IMR-90 (cell line): Measurements from ENCODE around the gene INTS11. TPM values are rescaled to one million over a fixed set of nuclear protein-coding genes. Genes with fewer than 3 reads are reported as not detected.

Experiments used
- ATAC-seq: fragments of 200-7000 bp; cut with Tn5 transposase; 2 replicates; pipeline ENCODE4 v1.9.1; 2020; ENCODE audit warnings: low read depth, mild to moderate bottlenecking, moderate library complexity
- BruUV-seq: library from RNA; stranded (reverse); fragments of 400-500 nt; replicated peaks from 2 replicates; lab custom pipeline; 2021; lab: Mats Ljungman, UMichigan
- CTCF ChIA-PET: fragments of 300-600 bp; formaldehyde crosslinking; extraction: SDS; loops from one replicate; lab custom pipeline; 2021; ENCODE audit warnings: antibody characterized with exemption; lab: Yijun Ruan, JAX
- POLR2A ChIA-PET: fragments of 300-600 bp; sonication (Branson Sonifier 250); formaldehyde crosslinking; loops from one replicate; lab custom pipeline; 2022; ENCODE audit warnings: antibody characterized with exemption; ENCODE audit not compliant: unreplicated experiment; lab: Charles Lee
- DNase-seq: peaks from one replicate; pipeline ENCODE4 v3.0.0; 2013
- H2AFZ ChIP-seq: replicated peaks from 2 replicates; pipeline ENCODE3; 2013; ENCODE audit warnings: low read length, mild to moderate bottlenecking; ENCODE audit not compliant: poor library complexity
- H2AK5ac ChIP-seq: 2 replicates; pipeline ENCODE4 v1.6.1; 2013; ENCODE audit warnings: low read depth, low read length, inconsistent platforms
- H2AK9ac ChIP-seq: replicated peaks from 2 replicates; pipeline ENCODE3; 2013; ENCODE audit warnings: mild to moderate bottlenecking, low read depth, low read length, moderate library complexity; ENCODE audit not compliant: poor library complexity
- H2BK120ac ChIP-seq: 2 replicates; pipeline ENCODE4 v1.6.1; 2013; ENCODE audit warnings: low read depth, low read length, inconsistent platforms
- H2BK15ac ChIP-seq: 3 replicates; pipeline ENCODE4 v1.6.1; 2013; ENCODE audit warnings: low read depth, low read length, inconsistent platforms
- H2BK20ac ChIP-seq: 2 replicates; pipeline ENCODE4 v1.6.1; 2013; ENCODE audit warnings: low read depth, mild to moderate bottlenecking, inconsistent platforms, low read length, moderate library complexity
- H2BK5ac ChIP-seq: 2 replicates; pipeline ENCODE4 v1.6.1; 2013; ENCODE audit warnings: mild to moderate bottlenecking, low read depth, low read length, inconsistent platforms; ENCODE audit not compliant: poor library complexity, severe bottlenecking
- H3K14ac ChIP-seq: replicated peaks from 2 replicates; pipeline ENCODE4 v1.6.1; 2013; ENCODE audit warnings: low read depth, low read length, inconsistent platforms
- H3K18ac ChIP-seq: 2 replicates; pipeline ENCODE4 v1.6.1; 2013; ENCODE audit warnings: low read depth, low read length, control low read depth
- H3K23ac ChIP-seq: 2 replicates; pipeline ENCODE4 v1.6.1; 2013; ENCODE audit warnings: low read depth, low read length, inconsistent platforms
- H3K27ac ChIP-seq: 2 replicates; pipeline ENCODE4 v1.5.1; 2013; ENCODE audit warnings: mild to moderate bottlenecking, control low read depth, low read length; ENCODE audit not compliant: insufficient read depth
- H3K27me3 ChIP-seq: 2 replicates; pipeline ENCODE4 v1.6.1; 2013; ENCODE audit warnings: low read length; ENCODE audit not compliant: control insufficient read depth, insufficient read depth
- H3K36me3 ChIP-seq: 2 replicates; pipeline ENCODE4 v1.6.1; 2013; ENCODE audit warnings: low read length, mixed read lengths; ENCODE audit not compliant: control insufficient read depth, insufficient read depth
- H3K4ac ChIP-seq: 2 replicates; pipeline ENCODE4 v1.6.1; 2013; ENCODE audit warnings: low read depth, low read length, inconsistent platforms
- H3K4me1 ChIP-seq: 2 replicates; pipeline ENCODE4 v1.6.1; 2013; ENCODE audit warnings: low read length, mixed read lengths; ENCODE audit not compliant: control insufficient read depth, insufficient read depth
- H3K4me2 ChIP-seq: 2 replicates; pipeline ENCODE4 v1.6.1; 2013; ENCODE audit warnings: low read depth, mild to moderate bottlenecking, control low read depth, low read length, moderate library complexity
- H3K4me3 ChIP-seq: 2 replicates; pipeline ENCODE4 v1.5.1; 2013; ENCODE audit warnings: low read depth, mild to moderate bottlenecking, control low read depth, low read length, moderate library complexity; ENCODE audit not compliant: insufficient read depth
- H3K56ac ChIP-seq: 2 replicates; pipeline ENCODE4 v1.6.1; 2013; ENCODE audit warnings: low read length, inconsistent platforms; ENCODE audit not compliant: insufficient read depth; ENCODE audit errors: extremely low read depth
- H3K79me1 ChIP-seq, 2 experiments: 2 replicates each; pipeline ENCODE4 v1.6.1; 2013; ENCODE audit warnings: low read length in 2 of 2, inconsistent platforms in 1 of 2, low read depth in 1 of 2
- H3K9ac ChIP-seq: 2 replicates; pipeline ENCODE4 v1.6.1; 2013; ENCODE audit warnings: low read depth, low read length, control low read depth
- H3K9me1 ChIP-seq: 2 replicates; pipeline ENCODE4 v1.6.1; 2013; ENCODE audit warnings: low read length, inconsistent platforms; ENCODE audit not compliant: insufficient read depth
- H3K9me3 ChIP-seq: 2 replicates; pipeline ENCODE4 v1.6.1; 2013; ENCODE audit warnings: low read length; ENCODE audit not compliant: control insufficient read depth, insufficient read depth
- H4K20me1 ChIP-seq: 2 replicates; pipeline ENCODE4 v1.6.1; 2013; ENCODE audit warnings: low read length, inconsistent platforms; ENCODE audit not compliant: insufficient read depth
- H4K5ac ChIP-seq: 2 replicates; pipeline ENCODE4 v1.6.1; 2013; ENCODE audit warnings: mild to moderate bottlenecking, low read depth, low read length, control low read depth
- H4K8ac ChIP-seq, 2 experiments: 2 replicates each; pipeline ENCODE4 v1.6.1; 2013; ENCODE audit warnings: low read depth in 2 of 2, low read length in 2 of 2, control low read depth in 1 of 2, inconsistent platforms in 1 of 2
- H4K91ac ChIP-seq: 2 replicates; pipeline ENCODE4 v1.6.1; 2013; ENCODE audit warnings: low read depth, low read length, inconsistent platforms; ENCODE audit not compliant: insufficient read depth
- CEBPB ChIP-seq: IDR thresholded peaks from 2 replicates; pipeline ENCODE4 v1.6.1; 2012; ENCODE audit warnings: low read depth, low read length, improper control_type of control experiment
- CHD1 ChIP-seq: IDR thresholded peaks from 2 replicates; pipeline ENCODE4 v1.6.1; 2012; ENCODE audit warnings: low read depth, low read length, improper control_type of control experiment
- MAZ ChIP-seq: IDR thresholded peaks from 2 replicates; pipeline ENCODE4 v1.6.1; 2012; ENCODE audit warnings: low read depth, mild to moderate bottlenecking, low read length, improper control_type of control experiment, moderate library complexity, borderline replicate concordance
- POLR2A ChIP-seq: IDR thresholded peaks from 2 replicates; pipeline ENCODE4 v1.6.1; 2012; ENCODE audit warnings: mild to moderate bottlenecking, low read depth, low read length
- RCOR1 ChIP-seq: IDR thresholded peaks from 2 replicates; pipeline ENCODE4 v1.6.1; 2012; ENCODE audit warnings: mild to moderate bottlenecking, low read length, improper control_type of control experiment; ENCODE audit not compliant: insufficient replicate concordance
- RFX5 ChIP-seq: IDR thresholded peaks from 2 replicates; pipeline ENCODE4 v1.8.0; 2012; ENCODE audit warnings: low read depth, mild to moderate bottlenecking, low read length, moderate library complexity
- SMC3 ChIP-seq: fragments of 150-350 bp; IDR thresholded peaks from 2 replicates; pipeline ENCODE4 v1.6.1; 2016; ENCODE audit warnings: low read depth, mild to moderate bottlenecking, antibody characterized with exemption, low read length, moderate library complexity
- USF2 ChIP-seq: fragments of 150-350 bp; IDR thresholded peaks from 2 replicates; pipeline ENCODE4 v1.6.1; 2017; ENCODE audit warnings: mild to moderate bottlenecking, antibody characterized with exemption, low read length, low read depth
- WGBS, 2 experiments: methylation state at CpG; one replicate each; pipeline versions ENCODE4 v1.1.5 to v1.1.7; 2013; ENCODE audit warnings: missing lambda C conversion rate in 2 of 2; ENCODE audit not compliant: insufficient read length in 1 of 2; ENCODE audit errors: extremely low coverage in 2 of 2; 5-methylcytosine and 5-hydroxymethylcytosine counted together
- dilution Hi-C: fragments of 300-500 bp; cut with HindIII; formaldehyde crosslinking; loops from one replicate; pipeline ENCODE4 v1.14.3; 2018; ENCODE audit warnings: low sequenced_read_pairs; ENCODE audit not compliant: unreplicated experiment
- in situ Hi-C: fragments of 300-500 bp; cut with MboI; formaldehyde crosslinking; loops from 3 replicates; pipeline ENCODE4 v1.14.3; 2019; ENCODE audit warnings: low sequenced_read_pairs, inconsistent platforms, mixed read lengths
- intact Hi-C: fragments of 100-400 bp; cut with micrococcal nuclease; formaldehyde crosslinking; loops from 2 replicates; pipeline ENCODE4 v1.10.0; 2022
- polyA plus RNA-seq, 3 experiments: library from polyadenylated mRNA; depleted of rRNA; stranded (reverse); fragments of >200 nt; gene quantifications; 2 replicates each; pipeline ENCODE4 v1.2.3, GENCODE V29; 2012; ENCODE audit warnings: low replicate concordance in 1 of 3
- total RNA-seq: library from RNA; depleted of rRNA; stranded (reverse); fragments of >200 nt; gene quantifications from 2 replicates; pipeline ENCODE4 v1.2.3, GENCODE V29; 2012
- TF ChIP-seq, protein P1 (sequence below): fragments of 150-350 bp; IDR thresholded peaks from 2 replicates; pipeline ENCODE4 v1.6.1; 2016; ENCODE audit warnings: low read depth, mild to moderate bottlenecking, low read length, moderate library complexity, borderline replicate concordance

INTS11 gene
- total and polyA plus RNA-seq, 2 of the 4 experiments (the other 2 are of a cell fraction) = 56.1 to 123 TPM

GRCh38 chr1:1275836-1276235, 48.6 kb downstream of the INTS11 start:
- in situ Hi-C loops = no loop called here
- no peaks in the 10 kb centered on the region for H3K27me3 ChIP-seq
- H3K23ac ChIP-seq = peak overlapping the region; percentile 74
- peak overlapping the region; percentile 79; the same call in 1 of the 2 replicates for H3K14ac ChIP-seq
- no peak overlapping the region for H3K56ac ChIP-seq
- peak overlapping the region; percentile 60 for H2BK5ac ChIP-seq
- peak overlapping the region; percentile 64 to 68; a peak in 3 of 4 replicates for H4K8ac ChIP-seq
- peak overlapping the region; percentile 95; the same call in 1 of the 2 replicates for H2AK5ac ChIP-seq
- 48% methylated on average over 3 of the region's 9 CpGs; no CpG with 5 or more reads in 1 of the 2 experiments for WGBS, 2 experiments
- H3K18ac ChIP-seq = no peak overlapping the region
- H4K20me1 ChIP-seq = peaks cover 13% of the 10 kb centered on the region
- no peak overlapping the region for H3K9ac ChIP-seq
- H2BK120ac ChIP-seq = peak overlapping the region; percentile 44; the same call in 1 of the 2 replicates
- peak overlapping the region; percentile 87; the same call in 1 of the 3 replicates for H2BK15ac ChIP-seq
- peak; percentile 59 for DNase-seq
- peaks cover 12% of the 10 kb centered on the region for H3K36me3 ChIP-seq
- ATAC-seq = no peak
- ChIA-PET CTCF (interaction anchor here (0.6 to 1.2 kb wide), 2 partner anchors 15 to 27 kb away, joined by 3 to 5 read pairs; no protein-coding TSS in a partner anchor), POLR2A (no interaction called here)
- peak overlapping the region; percentile 76; the same call in 1 of the 2 replicates for H3K27ac ChIP-seq
- BruUV-seq = no TSS peak
- H3K9me1 ChIP-seq = peaks cover 19% of the 10 kb centered on the region
- H3K4ac ChIP-seq = peak overlapping the region; percentile 90
- peaks cover 30% of the 10 kb centered on the region for H3K4me1 ChIP-seq
- peak overlapping the region; percentile 51; the same call in 1 of the 2 replicates for H4K5ac ChIP-seq
- H2AFZ ChIP-seq = no peak overlapping the region
- H3K9me3 ChIP-seq = no peaks in the 10 kb centered on the region
- H3K4me3 ChIP-seq = no peak overlapping the region
- TF ChIP-seq SMC3 = no peak
- TF ChIP-seq, protein P1, sequence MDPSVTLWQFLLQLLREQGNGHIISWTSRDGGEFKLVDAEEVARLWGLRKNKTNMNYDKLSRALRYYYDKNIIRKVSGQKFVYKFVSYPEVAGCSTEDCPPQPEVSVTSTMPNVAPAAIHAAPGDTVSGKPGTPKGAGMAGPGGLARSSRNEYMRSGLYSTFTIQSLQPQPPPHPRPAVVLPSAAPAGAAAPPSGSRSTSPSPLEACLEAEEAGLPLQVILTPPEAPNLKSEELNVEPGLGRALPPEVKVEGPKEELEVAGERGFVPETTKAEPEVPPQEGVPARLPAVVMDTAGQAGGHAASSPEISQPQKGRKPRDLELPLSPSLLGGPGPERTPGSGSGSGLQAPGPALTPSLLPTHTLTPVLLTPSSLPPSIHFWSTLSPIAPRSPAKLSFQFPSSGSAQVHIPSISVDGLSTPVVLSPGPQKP = no peak
- TF ChIP-seq RFX5 = no peak
- no peak for TF ChIP-seq CEBPB
- TF ChIP-seq POLR2A = no peak
- TF ChIP-seq CHD1 = no peak
- TF ChIP-seq USF2 = no peak
- TF ChIP-seq MAZ = no peak
- TF ChIP-seq RCOR1 = no peak
- H3K79me1 ChIP-seq = peaks cover 8 to 38% of the 10 kb centered on the region in 2 experiments; a peak in 3 of 4 replicates
- dilution Hi-C loops = no loop called here
- intact Hi-C loops = no loop called here
- H2AK9ac ChIP-seq = peak overlapping the region; percentile 93
- peak overlapping the region; percentile 90 for H2BK20ac ChIP-seq
- H4K91ac ChIP-seq = peak overlapping the region; percentile 52
- H3K4me2 ChIP-seq = 0 out of 2 replicates have a peak overlapping the region, but pooled peaks have one; percentile 5
